Fibroblast of skin of scalp (primary cell): Measurements from ENCODE around the gene KBTBD4. TPM values are rescaled to one million over a fixed set of nuclear protein-coding genes. Genes with fewer than 3 reads are reported as not detected.

Experiments
- DNase-seq: peaks from one replicate; pipeline ENCODE4 v3.0.0-alpha.2; 2013
- polyA plus RNA-seq, 2 experiments: library from polyadenylated mRNA; unstranded; fragments of 120-200 nt; gene quantifications; one replicate each; pipeline ENCODE4 v1.2.1, GENCODE V29; 2013; ENCODE audit not compliant: insufficient read length in 2 of 2

Gene KBTBD4
- polyA plus RNA-seq (2013, experiment 1 of 2; ENCODE audit: insufficient read length), result 12.9 TPM
- 10.9 TPM for polyA plus RNA-seq (2013, experiment 2 of 2; ENCODE audit: insufficient read length)

- peak; percentile 88 for DNase-seq
Observed at GRCh38 chr11:47578524-47579494, at the start of gene KBTBD4, which contains the start of gene NDUFS3. KBTBD4 (minus strand) TSS chr11:47578970; CDS start chr11:47578951, 19 bp downstream. NDUFS3 (plus strand) TSS chr11:47579074; CDS start chr11:47579092, 18 bp downstream.

GRCh38 chr11:47628026-47628425 is 49.3 kb upstream of the KBTBD4 start:
- no peak for DNase-seq

- DNase-seq, result no peak
Observed at GRCh38 chr11:47626234-47626633, 47.5 kb upstream of the KBTBD4 start.

- DNase-seq, result no peak
Observed at GRCh38 chr11:47620836-47621378, 42.1 kb upstream of the KBTBD4 start.

GRCh38 chr11:47617417-47617809 is 38.6 kb upstream of the KBTBD4 start:
- peak; percentile 49 for DNase-seq

GRCh38 chr11:47616726-47617416 is 38.1 kb upstream of the KBTBD4 start:
- peak; percentile 68 for DNase-seq

- DNase-seq, result no peak
Observed at GRCh38 chr11:47615249-47615648, 36.5 kb upstream of the KBTBD4 start.

GRCh38 chr11:47611348-47611794 is 32.6 kb upstream of the KBTBD4 start:
- DNase-seq, result no peak

- DNase-seq, result no peak
Observed at GRCh38 chr11:47609675-47610074, 30.9 kb upstream of the KBTBD4 start.

- DNase-seq, result peak; percentile 69
Observed at GRCh38 chr11:47607380-47607779, 28.6 kb upstream of the KBTBD4 start.

- peak; percentile 9 for DNase-seq
Observed at GRCh38 chr11:47606731-47607130, 28.0 kb upstream of the KBTBD4 start.

- no peak for DNase-seq
Observed at GRCh38 chr11:47605921-47606320, 27.2 kb upstream of the KBTBD4 start.

- peak; percentile 25 for DNase-seq
Observed at GRCh38 chr11:47603295-47603694, 24.5 kb upstream of the KBTBD4 start.

GRCh38 chr11:47599902-47600301 is 21.1 kb upstream of the KBTBD4 start:
- DNase-seq, result no peak

GRCh38 chr11:47595967-47596366 is 17.2 kb upstream of the KBTBD4 start:
- DNase-seq, result no peak

GRCh38 chr11:47595029-47595428 is 16.3 kb upstream of the KBTBD4 start:
- no peak for DNase-seq

GRCh38 chr11:47593934-47594855 is 15.4 kb upstream of the KBTBD4 start, which contains the start of gene C1QTNF4:
C1QTNF4 (minus strand) TSS chr11:47594411; CDS start chr11:47590810, 3,601 bp downstream.
- no peak for DNase-seq

- DNase-seq, result no peak
Observed at GRCh38 chr11:47593492-47593933, 14.7 kb upstream of the KBTBD4 start.

GRCh38 chr11:47592970-47593369 is 14.2 kb upstream of the KBTBD4 start:
- no peak for DNase-seq

- no peak for DNase-seq
Observed at GRCh38 chr11:47592251-47592650, 13.5 kb upstream of the KBTBD4 start.

GRCh38 chr11:47591764-47592163 is 13.0 kb upstream of the KBTBD4 start:
- no peak for DNase-seq
